Stimulated activated CD4-positive, alpha-beta T cell treated with anti-CD3 and anti-CD28 coated beads, Interleukin-4, amount 100 ng/mL, for 24 hours (primary cell): ENCODE data around the gene RAE1.

Experiments used
- DNase-seq: peaks from one replicate; pipeline ENCODE4 v3.0.0-alpha.2; 2020

The RAE1 gene

GRCh38 chr20:57390604-57391438, 39.8 kb downstream of the RAE1 start, which contains the start of gene RBM38:
Gene RBM38, plus strand, starts transcription at chr20:57391396. Its CDS starts 186 bp downstream, at chr20:57391582.
- peak; percentile 79 for DNase-seq

DNA sequence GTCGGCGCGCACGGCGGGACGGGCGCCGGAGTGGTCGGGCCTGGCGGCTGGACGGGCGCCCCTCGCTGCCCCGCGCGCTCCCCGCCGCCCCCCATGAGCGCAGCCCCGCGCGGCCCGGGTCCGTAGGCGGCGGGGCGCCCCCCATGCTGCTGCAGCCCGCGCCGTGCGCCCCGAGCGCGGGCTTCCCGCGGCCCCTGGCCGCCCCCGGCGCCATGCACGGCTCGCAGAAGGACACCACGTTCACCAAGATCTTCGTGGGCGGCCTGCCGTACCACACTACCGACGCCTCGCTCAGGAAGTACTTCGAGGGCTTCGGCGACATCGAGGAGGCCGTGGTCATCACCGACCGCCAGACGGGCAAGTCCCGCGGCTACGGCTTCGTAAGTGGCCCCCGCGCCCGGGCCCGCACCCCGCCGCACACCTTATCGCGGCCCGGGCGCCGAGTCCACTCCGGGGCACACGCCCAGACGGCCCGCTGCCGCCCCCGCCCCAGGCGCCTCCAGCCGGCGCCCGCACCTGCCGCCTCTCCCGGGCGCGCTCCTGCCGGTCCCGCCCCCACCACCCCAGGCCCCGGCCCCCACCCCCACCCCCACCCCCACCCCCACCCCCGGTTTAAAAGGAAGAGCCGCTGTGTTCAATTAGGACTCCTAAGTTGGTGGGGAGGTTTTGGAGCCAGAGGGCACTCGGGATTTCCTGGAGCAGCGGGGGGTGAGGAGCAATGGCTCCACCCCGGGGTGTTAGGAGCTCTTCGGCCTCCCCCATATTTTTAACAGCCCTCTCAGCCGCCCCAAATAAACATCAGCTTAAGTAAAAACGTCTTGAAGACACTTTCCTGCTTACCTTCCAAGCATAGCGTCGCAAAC, 40.6 kb downstream of the RAE1 start:
- DNase-seq, result no peak

GRCh38 chr20:57392512-57393271, 41.6 kb downstream of the RAE1 start:
- peak; percentile 75 for DNase-seq

DNA sequence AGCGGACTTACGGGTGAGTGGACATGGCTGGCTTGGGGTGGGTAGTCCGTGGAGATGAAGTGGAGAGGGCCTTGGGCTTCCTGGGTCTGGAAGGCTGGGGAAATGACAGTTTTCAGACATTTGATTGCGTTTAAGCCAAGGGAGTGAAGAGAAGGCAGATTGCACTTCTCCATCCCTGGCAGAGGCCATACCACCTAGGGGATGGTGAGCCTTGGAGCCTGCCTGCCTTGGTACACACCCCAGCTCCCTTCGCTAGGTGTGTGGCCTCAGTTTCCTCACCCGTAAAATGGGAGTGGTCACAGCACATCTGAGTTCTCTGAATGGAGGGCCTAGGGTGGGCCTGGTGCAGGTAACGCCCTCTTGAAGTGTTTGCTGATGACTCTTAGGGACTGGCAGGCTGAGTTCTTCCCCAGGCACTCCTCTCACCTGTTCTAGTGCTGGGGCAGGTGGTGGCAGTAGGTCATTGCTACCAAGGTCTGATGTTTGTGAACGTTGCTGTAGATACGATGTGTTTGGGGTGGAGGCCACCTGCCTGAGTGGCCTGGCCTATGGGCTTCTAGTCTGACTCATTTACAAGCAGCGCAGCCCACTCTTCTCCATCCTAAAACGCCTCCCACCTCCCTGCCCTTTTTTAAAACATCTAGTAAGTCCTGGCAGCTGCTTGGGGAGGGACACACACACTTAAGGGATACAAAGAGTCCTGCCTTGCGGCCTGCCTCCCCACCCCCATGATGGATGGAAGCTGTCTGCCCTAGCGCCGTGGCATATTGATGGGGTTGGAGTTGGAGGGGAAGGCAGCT, 42.5 kb downstream of the RAE1 start:
- DNase-seq, result no peak

DNA sequence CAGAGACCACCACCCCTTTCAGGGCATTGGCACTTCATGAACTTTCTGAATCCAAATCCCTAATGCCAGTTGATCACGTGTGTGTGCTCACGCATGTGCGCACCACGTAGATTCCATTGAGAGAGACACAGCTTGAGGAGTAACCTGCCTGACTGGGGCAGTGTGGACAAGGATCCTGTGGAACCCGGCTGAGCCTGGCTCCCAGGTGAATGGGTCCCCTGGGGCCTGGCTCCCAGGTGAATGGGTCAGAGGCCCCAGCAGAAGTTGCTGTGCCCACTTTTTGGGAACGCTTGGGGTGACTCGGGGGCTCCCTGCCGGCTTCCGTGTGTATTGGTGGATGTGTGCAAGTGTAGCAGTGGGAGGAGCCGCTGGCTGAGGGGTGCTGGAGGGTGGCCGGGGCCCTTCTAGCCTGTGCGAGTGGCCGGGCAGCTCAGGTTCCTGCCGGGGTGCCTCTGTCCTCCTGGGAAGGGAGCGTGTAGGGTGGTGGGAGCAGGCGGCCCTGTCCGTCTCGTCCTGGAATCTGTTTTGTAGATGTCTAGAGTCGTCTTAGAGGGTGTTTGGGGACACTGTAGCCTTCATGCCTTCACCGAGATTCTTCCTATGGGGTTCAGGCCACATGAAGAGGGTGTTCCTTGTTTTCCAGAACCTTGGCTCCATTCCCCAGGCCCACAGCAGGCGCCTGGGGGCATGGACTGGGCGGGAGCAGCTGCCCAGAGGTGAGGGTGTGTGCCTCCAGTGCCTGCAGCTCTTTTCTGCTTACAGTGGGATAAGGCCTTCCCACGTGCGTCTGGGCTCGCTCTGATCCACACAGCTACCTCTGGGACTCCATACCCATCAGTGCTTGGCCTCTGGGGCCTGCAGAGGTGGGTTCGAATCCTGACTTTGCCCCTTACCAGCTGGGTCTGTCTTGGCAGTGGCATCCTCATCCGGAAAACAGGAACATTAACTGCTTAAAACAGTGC, 43.3 kb downstream of the RAE1 start:
- no peak for DNase-seq

DNA sequence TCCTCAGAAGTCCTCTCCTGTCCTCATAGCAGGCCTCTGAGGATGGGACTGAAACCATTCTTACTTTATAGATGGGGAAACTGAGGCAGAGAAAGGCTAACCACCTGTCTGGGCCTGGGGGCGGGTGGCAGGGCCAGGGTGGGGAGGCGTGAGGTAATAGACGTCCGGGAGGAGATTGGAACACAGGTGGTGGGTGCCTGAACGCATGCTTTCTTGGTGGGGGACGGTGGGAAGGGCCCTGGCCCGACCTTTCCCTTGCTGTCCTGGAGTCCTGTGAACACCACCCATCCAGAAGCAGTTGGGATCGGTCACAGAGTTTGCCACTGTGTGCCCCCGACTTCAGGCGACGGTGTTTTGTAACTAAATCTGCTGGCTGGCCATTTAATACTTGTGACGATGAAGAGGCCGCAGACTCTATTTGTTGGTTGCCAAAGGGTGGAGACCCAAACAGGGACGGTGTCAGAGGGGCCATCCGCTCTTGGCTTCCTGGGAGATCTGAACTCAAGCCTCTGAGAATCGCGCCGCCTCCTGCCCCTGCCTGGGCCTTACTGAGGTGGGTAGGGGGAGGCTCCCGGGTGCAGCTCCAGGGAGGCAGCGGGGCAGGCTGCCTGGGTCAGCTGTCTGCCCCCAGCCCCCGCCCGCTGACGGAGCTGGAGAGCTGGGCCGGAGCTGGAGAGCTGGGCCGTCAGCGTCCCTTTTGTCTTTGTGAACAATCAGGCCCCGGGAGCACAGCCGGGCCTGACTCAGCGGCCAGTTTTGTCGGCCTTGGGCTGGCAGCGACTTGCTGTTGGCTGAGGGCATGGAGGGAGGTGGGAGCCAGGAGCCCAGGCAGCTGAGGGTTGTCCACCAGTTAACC, 44.3 kb downstream of the RAE1 start:
- no peak for DNase-seq

DNA sequence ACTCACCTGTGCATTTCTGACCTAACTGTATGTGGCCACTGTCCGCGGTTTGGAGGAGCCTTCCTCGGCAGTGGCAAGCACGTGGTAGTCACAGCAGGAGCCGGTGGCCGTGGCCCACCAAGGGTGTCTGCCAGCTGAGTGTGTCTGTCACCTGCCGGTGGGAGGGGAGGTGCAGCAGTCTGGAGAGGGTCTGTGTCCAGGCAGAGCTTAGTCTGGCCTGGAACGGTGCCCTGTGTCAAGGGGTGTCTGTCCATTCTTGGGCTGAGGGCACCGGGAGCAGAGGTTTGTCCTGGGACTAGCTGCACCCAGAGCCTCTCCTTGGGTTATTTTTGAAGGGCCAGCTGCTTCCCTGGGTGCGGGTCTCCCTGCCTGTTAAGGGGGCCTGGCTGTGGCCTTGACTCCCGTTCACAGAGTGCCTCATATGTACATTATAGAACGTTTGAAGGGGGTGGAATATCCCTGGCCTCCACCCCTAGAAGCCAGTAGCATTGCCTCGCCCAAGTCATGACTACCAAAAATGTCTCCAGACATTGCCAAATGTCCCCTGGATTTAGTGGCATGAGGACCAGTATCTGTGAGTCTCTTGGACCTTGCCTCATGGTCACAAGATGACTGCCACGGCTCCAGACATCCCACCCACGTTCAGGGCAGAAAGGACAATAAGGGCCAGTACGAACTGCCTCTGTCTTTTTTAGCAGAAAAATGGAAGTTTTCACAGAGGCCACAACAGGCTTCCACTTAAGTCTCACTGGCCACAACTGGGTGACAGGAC, 45.3 kb downstream of the RAE1 start:
- DNase-seq, result no peak

- no peak for DNase-seq
Measured at GRCh38 chr20:57396984-57397692, 46.1 kb downstream of the RAE1 start.

DNA sequence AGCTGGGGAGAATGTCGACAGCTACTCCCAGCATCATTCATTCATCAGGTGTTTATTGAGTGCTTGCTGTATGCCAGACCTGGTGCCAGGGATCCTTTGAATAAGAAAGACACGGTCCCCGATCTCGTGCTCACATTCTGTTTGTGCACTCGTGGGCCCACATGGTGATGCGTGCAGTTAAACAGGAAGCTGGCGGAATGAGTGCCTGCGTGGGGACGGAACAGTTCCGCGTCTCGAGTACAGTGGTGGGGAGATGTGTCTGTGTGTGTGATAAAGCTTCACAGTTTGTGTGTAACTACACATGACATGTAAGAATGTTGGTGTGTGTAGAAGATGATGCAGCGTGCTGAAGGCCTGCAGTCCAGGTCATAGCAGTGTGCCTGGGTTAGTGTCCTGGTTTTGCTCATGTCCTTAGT, 46.6 kb downstream of the RAE1 start:
- DNase-seq, result peak; percentile 63

DNA sequence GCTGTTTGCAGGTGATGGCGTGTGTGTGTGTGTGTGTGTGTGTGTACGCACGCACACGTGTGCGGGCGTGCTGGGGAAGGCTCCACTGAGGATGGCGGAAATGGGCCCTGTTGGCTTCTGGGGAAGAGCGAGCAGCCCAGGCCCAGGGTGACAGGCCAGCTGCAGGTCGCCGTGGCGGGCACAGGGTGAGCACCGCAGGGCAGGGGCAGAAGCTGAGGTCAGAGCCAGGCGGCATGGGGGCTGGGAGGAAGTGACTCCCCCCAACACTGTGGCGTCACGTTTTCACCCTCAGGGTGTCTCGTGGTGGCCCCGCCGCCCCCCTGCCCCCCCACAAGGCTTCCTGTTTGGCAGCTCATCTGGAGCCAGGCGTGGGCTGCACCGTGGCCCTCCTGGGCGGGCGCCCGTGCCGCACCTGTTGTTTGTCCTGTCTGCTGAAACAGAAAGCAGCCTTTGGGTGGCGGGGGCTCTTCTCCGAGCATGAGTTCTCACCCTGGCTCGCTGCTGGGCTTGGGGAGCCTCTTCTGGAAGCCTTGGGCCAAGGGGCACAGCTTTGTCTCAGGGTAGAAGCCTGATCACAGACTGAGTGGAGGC, 47.3 kb downstream of the RAE1 start:
- DNase-seq, result peak; percentile 84

- no peak for DNase-seq
Measured at GRCh38 chr20:57398901-57399535, 48.0 kb downstream of the RAE1 start.

DNA sequence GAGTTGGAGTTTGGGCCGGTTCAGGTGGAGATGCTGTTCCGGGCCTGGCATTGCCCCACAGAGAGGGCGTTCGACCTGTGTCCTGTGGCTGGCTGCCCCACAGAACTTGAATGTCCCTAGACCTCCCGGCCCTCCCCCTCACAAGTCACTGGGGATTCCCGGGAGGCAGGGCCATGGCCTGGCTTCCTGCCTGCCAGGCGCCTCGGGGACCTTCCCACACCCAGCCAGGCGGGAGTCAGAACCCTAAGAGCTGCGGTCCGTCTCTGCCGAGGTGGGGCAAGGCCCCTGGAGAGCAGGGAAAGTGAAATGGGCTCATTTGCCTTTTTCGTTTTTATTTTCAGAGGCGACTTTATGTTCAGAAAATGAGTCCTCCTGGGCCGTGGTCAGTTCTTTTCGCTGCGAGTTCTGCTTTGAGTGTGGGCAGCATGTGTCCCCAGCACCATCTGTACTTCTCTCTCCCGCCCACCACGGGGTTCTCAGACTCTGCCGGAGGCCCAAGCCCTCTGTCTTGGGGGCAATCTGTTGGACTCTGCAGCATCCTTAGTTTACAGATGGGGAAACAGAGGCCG, 48.6 kb downstream of the RAE1 start:
- DNase-seq, result peak; percentile 58

- no peak for DNase-seq
Measured at GRCh38 chr20:57400231-57400701, 49.2 kb downstream of the RAE1 start.

DNA sequence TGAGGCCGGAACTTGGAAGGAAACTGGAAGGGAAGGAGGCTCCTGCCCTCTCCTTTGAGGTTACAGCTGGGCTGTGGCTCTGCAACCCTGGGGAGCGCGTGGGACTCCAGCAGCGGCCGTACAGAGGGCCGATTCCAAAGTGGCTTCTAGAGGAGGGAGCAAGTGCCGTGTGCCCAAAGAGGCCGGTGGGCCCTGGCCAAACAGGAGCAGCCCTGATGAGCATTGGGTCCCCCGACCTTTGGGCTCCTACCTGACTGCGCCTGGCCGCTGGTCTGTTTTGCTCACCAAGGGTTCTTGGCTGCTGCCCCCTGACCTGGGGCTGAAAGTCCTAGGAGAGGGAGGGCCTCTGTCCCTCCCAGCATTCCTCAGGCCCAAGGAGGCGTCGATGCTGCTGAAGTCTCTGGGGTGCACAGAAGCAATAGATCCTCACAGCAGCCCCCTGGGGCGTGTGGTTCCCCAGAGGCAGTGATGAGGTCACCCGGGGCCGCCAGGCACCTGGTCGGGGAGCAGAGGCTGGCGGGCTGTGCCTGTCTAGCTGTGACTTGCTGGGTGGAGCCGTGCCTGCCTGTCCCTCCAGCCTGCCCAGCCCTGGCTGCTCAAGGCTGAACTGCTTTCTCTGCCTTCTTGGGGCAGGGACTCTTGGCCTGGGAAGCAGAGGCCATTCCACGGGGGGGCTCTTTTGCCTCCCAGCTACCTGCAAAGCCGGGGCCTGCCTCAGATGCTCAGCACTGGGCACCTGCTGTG, 49.9 kb downstream of the RAE1 start:
- no peak for DNase-seq

- no peak for DNase-seq
Measured at GRCh38 chr20:57401565-57401918, 50.5 kb downstream of the RAE1 start.
